GM13977 (cell line): ENCODE measurements around the gene CCDC191.

ENCODE experiments used
- DNase-seq: peaks from one replicate; pipeline ENCODE4 v3.0.0; 2012; ENCODE audit warnings: low spot score
- in situ Hi-C: fragments of 300-500 bp; cut with MboI; formaldehyde crosslinking; loops from one replicate; pipeline ENCODE4 v1.12.0; 2022; ENCODE audit warnings: low sequenced_read_pairs, low pct_unique_long_range_greater_than_20kb, mixed read lengths, inconsistent platforms; ENCODE audit not compliant: unreplicated experiment
- TF ChIP-seq, protein P1 (sequence below): IDR thresholded peaks from 2 replicates; pipeline ENCODE4 v1.5.1; 2012; ENCODE audit warnings: mild to moderate bottlenecking, control low read depth; ENCODE audit not compliant: insufficient read depth; ENCODE audit errors: extremely low read depth, missing control alignments

The CCDC191 gene

DNA sequence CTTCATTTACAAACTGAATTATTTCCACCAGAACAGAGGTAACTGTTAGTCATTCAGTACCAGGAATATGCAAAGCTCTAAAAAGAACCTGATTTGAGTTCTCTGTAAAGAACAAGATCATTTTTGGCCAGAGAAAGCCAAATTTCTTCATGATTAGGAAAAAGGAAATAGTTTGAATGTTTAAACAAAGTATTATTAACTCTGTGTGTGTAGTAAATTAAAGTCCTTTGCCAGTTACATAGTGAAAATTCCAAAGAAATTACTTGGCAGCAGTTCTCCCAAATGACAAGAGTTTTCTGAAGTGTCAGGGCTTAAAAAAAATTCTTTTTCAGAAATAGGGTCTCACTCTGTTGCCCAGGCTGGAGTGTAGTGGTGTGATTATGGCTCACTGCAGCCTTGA lies 24.7 kb upstream of the CCDC191 start:
- TF ChIP-seq, protein P1, sequence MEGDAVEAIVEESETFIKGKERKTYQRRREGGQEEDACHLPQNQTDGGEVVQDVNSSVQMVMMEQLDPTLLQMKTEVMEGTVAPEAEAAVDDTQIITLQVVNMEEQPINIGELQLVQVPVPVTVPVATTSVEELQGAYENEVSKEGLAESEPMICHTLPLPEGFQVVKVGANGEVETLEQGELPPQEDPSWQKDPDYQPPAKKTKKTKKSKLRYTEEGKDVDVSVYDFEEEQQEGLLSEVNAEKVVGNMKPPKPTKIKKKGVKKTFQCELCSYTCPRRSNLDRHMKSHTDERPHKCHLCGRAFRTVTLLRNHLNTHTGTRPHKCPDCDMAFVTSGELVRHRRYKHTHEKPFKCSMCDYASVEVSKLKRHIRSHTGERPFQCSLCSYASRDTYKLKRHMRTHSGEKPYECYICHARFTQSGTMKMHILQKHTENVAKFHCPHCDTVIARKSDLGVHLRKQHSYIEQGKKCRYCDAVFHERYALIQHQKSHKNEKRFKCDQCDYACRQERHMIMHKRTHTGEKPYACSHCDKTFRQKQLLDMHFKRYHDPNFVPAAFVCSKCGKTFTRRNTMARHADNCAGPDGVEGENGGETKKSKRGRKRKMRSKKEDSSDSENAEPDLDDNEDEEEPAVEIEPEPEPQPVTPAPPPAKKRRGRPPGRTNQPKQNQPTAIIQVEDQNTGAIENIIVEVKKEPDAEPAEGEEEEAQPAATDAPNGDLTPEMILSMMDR, result no peak
- no peak for DNase-seq
- in situ Hi-C loops, result no loop called here

DNA sequence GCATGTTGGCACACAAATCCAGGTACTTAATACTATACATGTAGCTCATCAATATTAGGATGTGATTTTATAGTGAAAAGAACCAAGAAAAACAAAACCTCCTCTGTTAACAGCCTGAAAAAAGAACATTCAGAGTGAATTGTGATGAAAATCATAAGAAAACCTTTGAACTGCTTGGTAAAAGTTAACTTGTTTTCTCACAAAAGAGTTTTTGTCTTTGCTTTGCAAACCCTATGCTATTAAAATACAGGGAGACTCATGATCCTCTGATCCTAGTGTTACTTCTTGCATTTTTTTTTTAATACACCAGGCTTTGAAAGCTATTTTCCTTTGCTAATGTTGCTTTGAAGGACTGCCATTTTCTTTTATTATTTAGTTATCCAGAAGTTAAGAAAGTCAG lies 23.9 kb upstream of the CCDC191 start:
- no peak for DNase-seq
- in situ Hi-C loops, result no loop called here
- TF ChIP-seq, protein P1, result no peak

DNA sequence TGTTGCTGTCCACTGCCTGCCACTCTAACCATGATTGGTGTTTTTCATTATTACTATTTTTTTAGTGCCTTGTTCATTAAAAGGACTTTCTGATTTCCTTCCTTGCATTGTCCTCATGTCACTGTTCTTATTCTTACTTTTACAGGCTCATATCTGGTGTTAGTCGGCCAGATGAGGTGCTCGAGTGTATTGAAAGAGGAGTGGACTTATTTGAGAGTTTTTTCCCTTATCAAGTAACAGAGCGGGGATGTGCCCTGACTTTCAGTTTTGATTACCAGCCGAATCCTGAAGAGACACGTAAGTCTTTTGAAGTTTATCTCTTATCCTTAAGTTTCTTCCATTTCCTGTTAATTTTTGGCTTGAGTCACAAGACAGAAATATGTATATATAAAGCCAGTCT lies 23.4 kb upstream of the CCDC191 start:
- in situ Hi-C loops, result no loop called here
- TF ChIP-seq, protein P1, result no peak
- DNase-seq, result no peak

DNA sequence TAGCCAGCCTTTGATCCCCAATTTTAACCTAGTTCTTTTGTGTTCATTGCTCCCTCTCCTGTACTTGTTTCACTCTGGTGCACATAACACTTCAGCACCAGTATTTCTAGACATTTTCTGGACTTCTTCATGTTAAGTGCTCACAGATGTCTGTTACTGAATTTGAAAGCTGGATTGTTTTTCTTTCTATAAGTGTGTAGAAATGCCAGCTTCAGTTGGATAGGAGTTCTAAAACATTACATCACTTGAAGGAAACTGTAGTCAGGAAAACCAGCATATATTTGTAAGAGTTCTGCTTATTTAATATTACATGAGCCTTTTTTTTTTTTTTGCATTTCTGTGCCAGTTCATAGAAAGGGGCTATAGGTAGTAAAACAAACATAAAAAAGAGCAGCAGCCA lies 21.8 kb upstream of the CCDC191 start:
- TF ChIP-seq, protein P1, result no peak
- in situ Hi-C loops, result no loop called here
- DNase-seq, result no peak

DNA sequence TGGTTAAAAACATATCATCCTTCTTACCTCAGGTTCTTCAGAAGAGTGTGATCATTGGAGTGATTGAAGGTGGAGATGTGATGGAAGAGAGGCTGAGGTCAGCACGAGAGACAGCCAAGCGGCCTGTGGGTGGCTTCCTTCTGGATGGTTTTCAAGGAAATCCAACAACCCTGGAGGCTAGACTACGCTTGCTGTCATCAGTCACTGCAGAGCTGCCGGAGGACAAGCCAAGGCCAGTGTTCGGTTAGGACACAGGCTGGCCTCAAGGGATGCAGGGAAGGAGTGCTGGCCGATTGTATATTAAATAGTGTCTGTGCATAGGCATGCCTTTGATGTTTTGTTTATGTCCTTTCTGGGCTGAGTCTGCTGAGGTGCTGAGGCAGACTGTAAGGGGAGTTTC lies 20.4 kb upstream of the CCDC191 start:
- TF ChIP-seq, protein P1, result no peak
- in situ Hi-C loops, result no loop called here
- DNase-seq, result no peak

DNA sequence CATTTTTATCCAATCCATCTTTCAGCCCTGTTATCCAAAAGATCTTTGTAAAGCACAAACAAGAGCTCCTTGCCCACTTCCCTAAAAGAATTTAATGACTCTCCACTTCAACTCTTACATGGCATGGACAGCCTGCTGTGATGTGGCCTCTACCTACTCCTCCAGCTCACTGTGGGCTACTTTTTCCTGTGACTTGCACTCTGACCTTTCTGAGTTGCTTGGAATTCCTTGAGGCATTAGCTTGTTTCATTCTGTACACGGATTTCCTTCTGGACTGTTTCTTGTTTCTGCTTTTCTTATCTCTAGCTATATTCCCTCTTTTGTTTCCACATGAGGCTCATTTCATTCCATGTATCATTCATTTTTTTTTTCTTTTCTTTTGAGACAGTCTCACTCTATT lies 15.5 kb upstream of the CCDC191 start:
- TF ChIP-seq, protein P1, result no peak
- in situ Hi-C loops, result no loop called here
- no peak for DNase-seq

DNA sequence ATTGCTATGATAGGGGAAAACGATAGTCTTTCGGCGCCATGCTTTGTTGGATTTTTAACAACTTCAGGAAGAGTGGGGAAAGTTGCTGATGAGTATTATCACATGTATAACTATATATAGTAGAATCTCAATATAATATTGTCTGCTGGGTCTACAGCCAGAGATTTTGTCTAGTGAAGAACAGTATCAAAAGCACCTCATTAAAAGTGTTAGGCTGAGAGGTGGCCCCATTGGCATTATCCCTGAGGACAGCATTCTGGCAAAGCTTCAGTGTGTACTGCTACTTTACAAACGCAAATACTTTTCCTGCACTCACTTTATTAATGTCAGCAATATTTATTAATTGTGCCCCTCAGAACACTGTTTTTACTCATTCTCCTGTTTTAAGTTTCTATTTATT lies 12.0 kb upstream of the CCDC191 start:
- TF ChIP-seq, protein P1, result no peak

More for the DNA sequence above, 12.0 kb upstream of the CCDC191 start:
- no peak for DNase-seq
- in situ Hi-C loops, result no loop called here
